Measurements from ENCODE around the gene DENND11.

- TF ChIP-seq, protein P1, sequence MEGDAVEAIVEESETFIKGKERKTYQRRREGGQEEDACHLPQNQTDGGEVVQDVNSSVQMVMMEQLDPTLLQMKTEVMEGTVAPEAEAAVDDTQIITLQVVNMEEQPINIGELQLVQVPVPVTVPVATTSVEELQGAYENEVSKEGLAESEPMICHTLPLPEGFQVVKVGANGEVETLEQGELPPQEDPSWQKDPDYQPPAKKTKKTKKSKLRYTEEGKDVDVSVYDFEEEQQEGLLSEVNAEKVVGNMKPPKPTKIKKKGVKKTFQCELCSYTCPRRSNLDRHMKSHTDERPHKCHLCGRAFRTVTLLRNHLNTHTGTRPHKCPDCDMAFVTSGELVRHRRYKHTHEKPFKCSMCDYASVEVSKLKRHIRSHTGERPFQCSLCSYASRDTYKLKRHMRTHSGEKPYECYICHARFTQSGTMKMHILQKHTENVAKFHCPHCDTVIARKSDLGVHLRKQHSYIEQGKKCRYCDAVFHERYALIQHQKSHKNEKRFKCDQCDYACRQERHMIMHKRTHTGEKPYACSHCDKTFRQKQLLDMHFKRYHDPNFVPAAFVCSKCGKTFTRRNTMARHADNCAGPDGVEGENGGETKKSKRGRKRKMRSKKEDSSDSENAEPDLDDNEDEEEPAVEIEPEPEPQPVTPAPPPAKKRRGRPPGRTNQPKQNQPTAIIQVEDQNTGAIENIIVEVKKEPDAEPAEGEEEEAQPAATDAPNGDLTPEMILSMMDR (IDR thresholded peaks at IDR 0.05 in 2 of 3, conservative IDR thresholded peaks at IDR 0.05 in 1 of 3; ENCODE audit: control insufficient read depth in 2 of 3, extremely low read depth in 1 of 3, insufficient read depth in 1 of 3, low read depth in 3 of 3, low read length in 3 of 3): peak; percentile 83 to 98 (median 84)
- TF ChIP-seq RB1 (IDR thresholded peaks at IDR 0.05; ENCODE audit: borderline replicate concordance) (peak; percentile 94; the same call in 1 of the 2 replicates), POLR2A (IDR thresholded peaks at IDR 0.05; ENCODE audit: low read depth, low read length) (peak; percentile 99), TARDBP (IDR thresholded peaks at IDR 0.05; ENCODE audit: borderline replicate concordance) (peak; percentile 76; the same call in 1 of the 2 replicates), CEBPB (IDR thresholded peaks at IDR 0.05; ENCODE audit: borderline replicate concordance in 1 of 2, low read depth in 2 of 2, low read length in 2 of 2) (0 out of 4 replicates have a peak, but pooled peaks of 1 of the 2 experiments have one; percentile 23), E2F8 (IDR thresholded peaks at IDR 0.05; ENCODE audit: low read depth, partially characterized antibody) (peak; percentile 94), EZH2 (IDR thresholded peaks at IDR 0.05; ENCODE audit: borderline replicate concordance, control insufficient read depth, low read depth, low read length) (no peak), POU2F2 (IDR thresholded peaks at IDR 0.05; ENCODE audit: borderline replicate concordance, low read depth, low read length) (peak; percentile 89; the same call in 2 of the 3 replicates), POLR2AphosphoS5 (IDR thresholded peaks at IDR 0.05; ENCODE audit: low read length) (peak; percentile 98), ZBTB4 (CRISPR knock-in tag; IDR thresholded peaks at IDR 0.05) (no peak), SMC3 (IDR thresholded peaks at IDR 0.05; ENCODE audit: borderline replicate concordance, low read length) (peak; percentile 26; the same call in 1 of the 2 replicates), ATF7 (IDR thresholded peaks at IDR 0.05; ENCODE audit: low read depth) (peak; percentile 75)
These were observed 36.0 kb upstream of the DENND11 start, which contains the start of gene SSBP1 for GRCh38 chr7:141737836-141738591.
